ENCODE measurements around the gene C5orf52.

The C5orf52 gene

DNA sequence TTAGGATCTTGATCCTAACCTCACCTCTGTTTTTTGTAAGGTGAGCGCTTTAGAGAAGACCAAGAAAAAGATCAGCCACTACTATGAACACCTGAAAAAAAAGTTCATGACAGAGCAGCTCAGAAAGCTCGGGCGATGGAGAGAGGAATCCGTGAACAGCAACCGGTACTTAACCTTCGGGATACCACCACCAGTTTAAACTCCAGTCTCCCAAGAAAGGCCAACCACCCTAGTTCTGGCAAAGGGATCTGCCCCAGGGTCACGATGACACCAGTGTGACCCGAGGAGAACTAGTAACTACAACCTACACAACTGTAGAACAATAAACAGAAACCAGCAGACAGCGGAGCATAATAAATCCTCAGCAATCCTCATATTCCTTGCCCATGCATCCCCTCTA lies 8.5 kb downstream of the C5orf52 start:
- H3K9ac ChIP-seq (ENCODE audit: low read depth, low read length, poor library complexity): no peak overlapping the region
- no peak for DNase-seq (ENCODE audit: low spot score)
- H3K4ac ChIP-seq (ENCODE audit: low read length): no peak overlapping the region
- H3K4me2 ChIP-seq (ENCODE audit: insufficient read depth, low read length, poor library complexity, severe bottlenecking): no peak overlapping the region
- no peak overlapping the region for H2BK120ac ChIP-seq (ENCODE audit: low read depth, low read length)
- H2AK5ac ChIP-seq (ENCODE audit: low read depth, low read length): peak overlapping the region; percentile 43
- no peaks in the 10 kb centered on the region for H3K36me3 ChIP-seq (replicated peaks in 1 of 2; ENCODE audit: control insufficient read depth in 2 of 2, insufficient read depth in 2 of 2, low read length in 2 of 2)
- no peak overlapping the region for H3K27ac ChIP-seq (replicated peaks; ENCODE audit: low read length)
- no CpG with 5 or more reads among the region's 9 CpGs for WGBS, 2 donors (ENCODE audit: extremely low coverage in 2 of 2, insufficient read length in 2 of 2, insufficient replicate concordance in 1 of 2)
- H3K18ac ChIP-seq (ENCODE audit: low read length): no peak overlapping the region
- no peak overlapping the region for H3K23ac ChIP-seq (ENCODE audit: low read depth, low read length, poor library complexity)
- H2AFZ ChIP-seq (ENCODE audit: low read length): no peak overlapping the region
- no peak overlapping the region for H3K4me3 ChIP-seq (ENCODE audit: low read length in 2 of 2)
- H3K9me3 ChIP-seq (replicated peaks in 1 of 2; ENCODE audit: control insufficient read depth in 2 of 2, insufficient read depth in 1 of 2, low read depth in 1 of 2, low read length in 2 of 2): no peaks in the 10 kb centered on the region
- H4K8ac ChIP-seq (ENCODE audit: low read depth, low read length): no peak overlapping the region
- H4K91ac ChIP-seq (ENCODE audit: low read depth, low read length, poor library complexity): no peak overlapping the region
- no peak overlapping the region for H3K14ac ChIP-seq (ENCODE audit: low read length)
- H2BK15ac ChIP-seq (ENCODE audit: low read length): no peak overlapping the region
- H2BK5ac ChIP-seq (ENCODE audit: low read length): no peak overlapping the region
- H3K79me1 ChIP-seq (ENCODE audit: low read depth, low read length): no peaks in the 10 kb centered on the region
- no peaks in the 10 kb centered on the region for H3K4me1 ChIP-seq (ENCODE audit: control insufficient read depth in 2 of 2, insufficient read depth in 1 of 2, low read depth in 1 of 2, low read length in 2 of 2)
- H3K27me3 ChIP-seq (ENCODE audit: control insufficient read depth in 3 of 3, insufficient read depth in 3 of 3, low read depth in 1 of 3, low read length in 3 of 3): no peaks in the 10 kb centered on the region
- no peak overlapping the region for H2BK12ac ChIP-seq (ENCODE audit: low read length)

DNA sequence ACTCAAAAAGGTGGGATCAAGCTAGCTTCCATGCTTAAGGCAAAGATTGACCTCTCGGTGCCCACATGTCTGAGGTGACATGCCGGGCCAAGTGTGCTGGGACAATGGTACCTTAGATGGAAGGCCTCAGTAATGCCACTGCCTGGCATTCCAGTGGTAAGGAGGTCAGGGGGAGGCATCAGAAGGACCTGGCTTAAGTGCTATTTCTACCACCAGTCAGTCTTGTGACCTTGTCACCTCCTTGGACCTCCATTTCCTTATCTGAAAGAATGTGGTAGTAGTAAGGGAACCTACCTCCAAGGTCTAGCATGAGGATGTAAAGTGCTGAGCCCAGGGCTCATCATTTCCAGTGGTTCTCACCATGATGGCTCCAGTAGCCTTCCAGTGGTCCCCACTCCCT lies 8.9 kb downstream of the C5orf52 start:
- H3K14ac ChIP-seq (ENCODE audit: low read length): no peak overlapping the region
- no peak overlapping the region for H4K8ac ChIP-seq (ENCODE audit: low read depth, low read length)
- no peak overlapping the region for H3K23ac ChIP-seq (ENCODE audit: low read depth, low read length, poor library complexity)
- H3K18ac ChIP-seq (ENCODE audit: low read length): no peak overlapping the region
- no peaks in the 10 kb centered on the region for H3K9me3 ChIP-seq (replicated peaks in 1 of 2; ENCODE audit: control insufficient read depth in 2 of 2, insufficient read depth in 1 of 2, low read depth in 1 of 2, low read length in 2 of 2)
- no peaks in the 10 kb centered on the region for H3K79me1 ChIP-seq (ENCODE audit: low read depth, low read length)
- DNase-seq (ENCODE audit: low spot score): no peak
- H2AFZ ChIP-seq (ENCODE audit: low read length): no peak overlapping the region
- no peak overlapping the region for H2BK120ac ChIP-seq (ENCODE audit: low read depth, low read length)
- no peak overlapping the region for H3K4me3 ChIP-seq (ENCODE audit: low read length in 2 of 2)
- no CpG with 5 or more reads among the region's 2 CpGs for WGBS, 2 donors (ENCODE audit: extremely low coverage in 2 of 2, insufficient read length in 2 of 2, insufficient replicate concordance in 1 of 2)
- no peak overlapping the region for H2BK5ac ChIP-seq (ENCODE audit: low read length)
- H3K27me3 ChIP-seq (ENCODE audit: control insufficient read depth in 3 of 3, insufficient read depth in 3 of 3, low read depth in 1 of 3, low read length in 3 of 3): no peaks in the 10 kb centered on the region
- no peak overlapping the region for H2BK12ac ChIP-seq (ENCODE audit: low read length)
- H3K27ac ChIP-seq (replicated peaks; ENCODE audit: low read length): no peak overlapping the region
- H2BK15ac ChIP-seq (ENCODE audit: low read length): no peak overlapping the region
- no peak overlapping the region for H4K91ac ChIP-seq (ENCODE audit: low read depth, low read length, poor library complexity)
- no peak overlapping the region for H3K4ac ChIP-seq (ENCODE audit: low read length)
- no peaks in the 10 kb centered on the region for H3K36me3 ChIP-seq (replicated peaks in 1 of 2; ENCODE audit: control insufficient read depth in 2 of 2, insufficient read depth in 2 of 2, low read length in 2 of 2)
- no peak overlapping the region for H3K4me2 ChIP-seq (ENCODE audit: insufficient read depth, low read length, poor library complexity, severe bottlenecking)
- H3K9ac ChIP-seq (ENCODE audit: low read depth, low read length, poor library complexity): no peak overlapping the region
- no peaks in the 10 kb centered on the region for H3K4me1 ChIP-seq (ENCODE audit: control insufficient read depth in 2 of 2, insufficient read depth in 1 of 2, low read depth in 1 of 2, low read length in 2 of 2)
- H2AK5ac ChIP-seq (ENCODE audit: low read depth, low read length): peak overlapping the region; percentile 43

DNA sequence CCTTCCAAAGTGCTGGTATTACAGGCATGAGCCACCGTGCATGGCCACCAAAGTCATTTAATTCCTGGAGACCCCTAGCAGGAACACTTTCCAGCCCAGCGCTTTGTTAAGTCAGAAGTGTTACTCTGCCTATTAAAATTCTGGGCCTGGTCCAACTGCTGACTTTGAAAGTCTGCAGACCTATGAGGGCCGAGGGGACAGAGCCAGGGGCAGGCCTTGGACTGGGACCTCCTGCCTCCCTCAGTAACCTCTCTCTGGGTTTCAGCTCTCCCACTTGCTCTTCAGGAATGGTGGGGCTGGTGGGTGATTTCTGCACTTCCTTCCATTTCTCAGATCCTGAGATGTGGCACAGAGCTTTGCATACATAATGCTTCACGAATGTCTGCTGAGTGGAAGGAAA lies 9.7 kb downstream of the C5orf52 start:
- no peak overlapping the region for H2BK5ac ChIP-seq (ENCODE audit: low read length)
- no peaks in the 10 kb centered on the region for H3K9me3 ChIP-seq (replicated peaks in 1 of 2; ENCODE audit: control insufficient read depth in 2 of 2, insufficient read depth in 1 of 2, low read depth in 1 of 2, low read length in 2 of 2)
- H4K8ac ChIP-seq (ENCODE audit: low read depth, low read length): no peak overlapping the region
- no peaks in the 10 kb centered on the region for H3K36me3 ChIP-seq (replicated peaks in 1 of 2; ENCODE audit: control insufficient read depth in 2 of 2, insufficient read depth in 2 of 2, low read length in 2 of 2)
- no peaks in the 10 kb centered on the region for H3K27me3 ChIP-seq (ENCODE audit: control insufficient read depth in 3 of 3, insufficient read depth in 3 of 3, low read depth in 1 of 3, low read length in 3 of 3)
- H3K79me1 ChIP-seq (ENCODE audit: low read depth, low read length): no peaks in the 10 kb centered on the region
- H3K4me1 ChIP-seq (ENCODE audit: control insufficient read depth in 2 of 2, insufficient read depth in 1 of 2, low read depth in 1 of 2, low read length in 2 of 2): no peaks in the 10 kb centered on the region
- WGBS, 2 donors (ENCODE audit: extremely low coverage in 2 of 2, insufficient read length in 2 of 2, insufficient replicate concordance in 1 of 2): no CpG with 5 or more reads among the region's 4 CpGs
- H3K4ac ChIP-seq (ENCODE audit: low read length): no peak overlapping the region
- H3K27ac ChIP-seq (replicated peaks; ENCODE audit: low read length): no peak overlapping the region
- H3K9ac ChIP-seq (ENCODE audit: low read depth, low read length, poor library complexity): no peak overlapping the region
- H2BK15ac ChIP-seq (ENCODE audit: low read length): no peak overlapping the region
- no peak overlapping the region for H3K4me3 ChIP-seq (ENCODE audit: low read length in 2 of 2)
- H2AFZ ChIP-seq (ENCODE audit: low read length): no peak overlapping the region
- no peak overlapping the region for H2BK120ac ChIP-seq (ENCODE audit: low read depth, low read length)
- no peak overlapping the region for H4K91ac ChIP-seq (ENCODE audit: low read depth, low read length, poor library complexity)
- H2AK5ac ChIP-seq (ENCODE audit: low read depth, low read length): no peak overlapping the region
- H3K14ac ChIP-seq (ENCODE audit: low read length): no peak overlapping the region
- no peak for DNase-seq (ENCODE audit: low spot score)
- no peak overlapping the region for H3K18ac ChIP-seq (ENCODE audit: low read length)
- H3K4me2 ChIP-seq (ENCODE audit: insufficient read depth, low read length, poor library complexity, severe bottlenecking): no peak overlapping the region
- no peak overlapping the region for H3K23ac ChIP-seq (ENCODE audit: low read depth, low read length, poor library complexity)
- no peak overlapping the region for H2BK12ac ChIP-seq (ENCODE audit: low read length)

DNA sequence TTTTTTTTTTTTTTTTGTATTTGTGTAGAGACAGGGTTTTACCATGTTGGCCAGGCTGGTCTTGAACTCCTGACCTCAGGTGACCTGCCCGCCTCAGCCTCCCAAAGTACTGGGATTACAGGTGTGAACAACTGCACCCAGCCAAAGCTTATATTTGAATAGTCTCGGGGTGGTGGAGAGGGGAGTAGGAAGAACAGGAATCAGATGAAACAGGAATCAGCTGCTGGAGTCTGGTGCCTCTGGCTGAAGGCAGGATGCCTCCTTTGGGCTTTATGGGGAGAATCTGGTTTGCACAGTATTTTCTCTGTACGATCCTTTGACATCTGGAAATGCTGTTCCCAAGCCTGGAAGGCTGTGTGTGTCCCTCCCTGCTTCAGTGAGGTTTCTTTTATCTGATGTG lies 10.9 kb downstream of the C5orf52 start:
- no peak overlapping the region for H2BK15ac ChIP-seq (ENCODE audit: low read length)
- H3K4me3 ChIP-seq (ENCODE audit: low read length in 2 of 2): no peak overlapping the region
- H3K27ac ChIP-seq (replicated peaks; ENCODE audit: low read length): no peak overlapping the region
- H2BK12ac ChIP-seq (ENCODE audit: low read length): no peak overlapping the region
- no peak overlapping the region for H2AFZ ChIP-seq (ENCODE audit: low read length)
- H3K9ac ChIP-seq (ENCODE audit: low read depth, low read length, poor library complexity): no peak overlapping the region
- no peak for DNase-seq (ENCODE audit: low spot score)
- no peak overlapping the region for H3K18ac ChIP-seq (ENCODE audit: low read length)
- no peak overlapping the region for H4K91ac ChIP-seq (ENCODE audit: low read depth, low read length, poor library complexity)
- no peak overlapping the region for H3K14ac ChIP-seq (ENCODE audit: low read length)
- no peaks in the 10 kb centered on the region for H3K4me1 ChIP-seq (ENCODE audit: control insufficient read depth in 2 of 2, insufficient read depth in 1 of 2, low read depth in 1 of 2, low read length in 2 of 2)
- H3K4ac ChIP-seq (ENCODE audit: low read length): no peak overlapping the region
- H2AK5ac ChIP-seq (ENCODE audit: low read depth, low read length): no peak overlapping the region
- no peak overlapping the region for H3K4me2 ChIP-seq (ENCODE audit: insufficient read depth, low read length, poor library complexity, severe bottlenecking)
- no peak overlapping the region for H4K8ac ChIP-seq (ENCODE audit: low read depth, low read length)
- WGBS, 2 donors (ENCODE audit: extremely low coverage in 2 of 2, insufficient read length in 2 of 2, insufficient replicate concordance in 1 of 2): no CpG with 5 or more reads among the region's 3 CpGs
- H3K23ac ChIP-seq (ENCODE audit: low read depth, low read length, poor library complexity): no peak overlapping the region
- no peak overlapping the region for H2BK5ac ChIP-seq (ENCODE audit: low read length)
- no peaks in the 10 kb centered on the region for H3K79me1 ChIP-seq (ENCODE audit: low read depth, low read length)
- no peaks in the 10 kb centered on the region for H3K36me3 ChIP-seq (replicated peaks in 1 of 2; ENCODE audit: control insufficient read depth in 2 of 2, insufficient read depth in 2 of 2, low read length in 2 of 2)
- H2BK120ac ChIP-seq (ENCODE audit: low read depth, low read length): no peak overlapping the region
- no peaks in the 10 kb centered on the region for H3K27me3 ChIP-seq (ENCODE audit: control insufficient read depth in 3 of 3, insufficient read depth in 3 of 3, low read depth in 1 of 3, low read length in 3 of 3)
- no peaks in the 10 kb centered on the region for H3K9me3 ChIP-seq (replicated peaks in 1 of 2; ENCODE audit: control insufficient read depth in 2 of 2, insufficient read depth in 1 of 2, low read depth in 1 of 2, low read length in 2 of 2)

All from neuronal stem cell (in vitro differentiated cells).